ENCODE data around the gene AAGAB. TPM values are rescaled to one million over a fixed set of nuclear protein-coding genes. Genes with fewer than 3 reads are reported as not detected.

Gene AAGAB
- total RNA-seq, 1 experiment from 2014 or later = 52.0 TPM

DNA sequence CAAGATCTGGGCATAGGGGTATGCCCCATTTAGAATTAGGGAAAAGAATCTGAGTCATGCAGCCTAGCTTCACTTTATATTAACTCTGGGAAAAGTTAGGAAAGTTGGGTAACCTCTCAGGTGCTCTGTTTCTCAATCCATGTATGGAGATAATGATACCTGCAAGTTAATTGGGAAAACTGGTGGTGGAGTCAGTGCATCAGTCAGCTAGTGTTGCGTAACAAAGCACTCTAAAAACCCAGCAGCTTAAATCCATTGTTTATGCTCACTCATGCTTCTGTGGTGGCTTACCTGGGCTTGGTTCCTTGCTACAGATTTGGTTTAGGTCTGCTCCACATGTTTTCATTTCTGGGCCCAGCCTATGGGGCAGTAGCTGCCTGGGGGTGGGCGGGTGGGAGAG lies 98.0 kb downstream of the AAGAB start:
- POLR2A ChIA-PET = interaction anchor here (1.7 kb wide), 1 partner anchor 19 kb away, joined by 3 read pairs; no protein-coding TSS in a partner anchor
- Histone ChIP-seq H3K4me3 (replicated peaks in 1 of 2; ENCODE audit: low read depth in 1 of 2, low read length in 2 of 2) (no peak overlapping the region), H3K27ac (ENCODE audit: low read depth, low read length) (no peak overlapping the region), H3K4me2 (ENCODE audit: low read length) (no peak overlapping the region), H3K4me1 (ENCODE audit: control insufficient read depth in 1 of 2, insufficient read depth in 2 of 2, low read length in 2 of 2) (peaks cover 14 to 82% of the 10 kb centered on the region in 2 experiments), H3K79me2 (ENCODE audit: insufficient read depth, low read length) (peaks cover 93% of the 10 kb centered on the region), H3K9me2 (ENCODE audit: insufficient read depth) (no peaks in the 10 kb centered on the region), H3K9ac (ENCODE audit: low read length) (no peak overlapping the region), H3K9me3 (ENCODE audit: control insufficient read depth in 1 of 2, insufficient read depth in 1 of 2, low read depth in 1 of 2, low read length in 2 of 2) (peaks cover 0 to 7% of the 10 kb centered on the region in 2 experiments; a peak in 1 of 4 replicates), H4K20me1 (ENCODE audit: insufficient read depth) (no peaks in the 10 kb centered on the region), H3K27me3 (ENCODE audit: insufficient read depth, low read length) (no peaks in the 10 kb centered on the region), H3K36me3 (ENCODE audit: control insufficient read depth in 1 of 2, insufficient read depth in 2 of 2, low read length in 2 of 2) (peaks cover 0 to 27% of the 10 kb centered on the region in 2 experiments; a peak in 2 of 4 replicates), H2AFZ (ENCODE audit: low read depth, low read length, poor library complexity, severe bottlenecking) (no peak overlapping the region)
- DNase-seq (ENCODE audit: low read depth, low spot score) (no peak), ATAC-seq (no peak)
- CTCF ChIA-PET = no interaction called here
- no TSS peak for BruUV-seq (replicated peaks)
- TF ChIP-seq FOSL1 (IDR thresholded peaks at IDR 0.05; ENCODE audit: low read depth) = no peak
- no peak for TF ChIP-seq ZFX (IDR thresholded peaks at IDR 0.05)
- no peak for TF ChIP-seq EZH2phosphoT487 (IDR thresholded peaks at IDR 0.05; ENCODE audit: borderline replicate concordance)
- TF ChIP-seq SIN3A (IDR thresholded peaks at IDR 0.05; ENCODE audit: low read depth) = no peak
- no peak; the same call in 1 of the 2 replicates for TF ChIP-seq POLR2AphosphoS5 (IDR thresholded peaks at IDR 0.05; ENCODE audit: low read depth, low read length)
- TF ChIP-seq TCF7L2 (IDR thresholded peaks at IDR 0.05; ENCODE audit: borderline replicate concordance, extremely low read depth, insufficient read depth, insufficient read length) = no peak
- TF ChIP-seq, protein P1, sequence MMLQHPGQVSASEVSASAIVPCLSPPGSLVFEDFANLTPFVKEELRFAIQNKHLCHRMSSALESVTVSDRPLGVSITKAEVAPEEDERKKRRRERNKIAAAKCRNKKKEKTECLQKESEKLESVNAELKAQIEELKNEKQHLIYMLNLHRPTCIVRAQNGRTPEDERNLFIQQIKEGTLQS (IDR thresholded peaks at IDR 0.05) = no peak
- no peak for TF ChIP-seq JUND (IDR thresholded peaks at IDR 0.05)
- TF ChIP-seq, protein P2, sequence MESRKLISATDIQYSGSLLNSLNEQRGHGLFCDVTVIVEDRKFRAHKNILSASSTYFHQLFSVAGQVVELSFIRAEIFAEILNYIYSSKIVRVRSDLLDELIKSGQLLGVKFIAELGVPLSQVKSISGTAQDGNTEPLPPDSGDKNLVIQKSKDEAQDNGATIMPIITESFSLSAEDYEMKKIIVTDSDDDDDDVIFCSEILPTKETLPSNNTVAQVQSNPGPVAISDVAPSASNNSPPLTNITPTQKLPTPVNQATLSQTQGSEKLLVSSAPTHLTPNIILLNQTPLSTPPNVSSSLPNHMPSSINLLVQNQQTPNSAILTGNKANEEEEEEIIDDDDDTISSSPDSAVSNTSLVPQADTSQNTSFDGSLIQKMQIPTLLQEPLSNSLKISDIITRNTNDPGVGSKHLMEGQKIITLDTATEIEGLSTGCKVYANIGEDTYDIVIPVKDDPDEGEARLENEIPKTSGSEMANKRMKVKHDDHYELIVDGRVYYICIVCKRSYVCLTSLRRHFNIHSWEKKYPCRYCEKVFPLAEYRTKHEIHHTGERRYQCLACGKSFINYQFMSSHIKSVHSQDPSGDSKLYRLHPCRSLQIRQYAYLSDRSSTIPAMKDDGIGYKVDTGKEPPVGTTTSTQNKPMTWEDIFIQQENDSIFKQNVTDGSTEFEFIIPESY (IDR thresholded peaks at IDR 0.05; ENCODE audit: extremely low read depth, insufficient replicate concordance, low read length) = no peak
- no peak for TF ChIP-seq SP1 (IDR thresholded peaks at IDR 0.05; ENCODE audit: low read depth)
- intact Hi-C loops (cut with micrococcal nuclease) = no loop called here
- RAD21 ChIA-PET (ENCODE audit: low non-redundant PET in 1 of 2, low total read pairs in 2 of 2, uncharacterized antibody in 2 of 2, unreplicated experiment in 2 of 2) = no interaction called here

All from HCT116 (cell line).